PC-9 (cell line): Measurements from ENCODE around the gene NHEJ1.

Experiments
- CTCF ChIP-seq: fragments of 200-600 bp; sonication (generic); conservative IDR thresholded peaks from 2 replicates; pipeline ENCODE4 v1.6.1; 2017; ENCODE audit warnings: mixed run types, antibody characterized with exemption, mild to moderate bottlenecking, moderate library complexity
- EZH2 ChIP-seq: fragments of 200-600 bp; sonication (generic); IDR thresholded peaks from 2 replicates; pipeline ENCODE4 v1.8.0; 2017; ENCODE audit warnings: antibody characterized with exemption, low read depth

GRCh38 chr2:219124381-219125110 lies 36.1 kb downstream of the NHEJ1 start:
- TF ChIP-seq EZH2: no peak
- no peak for TF ChIP-seq CTCF
